Middle frontal gyrus (tissue), 1 donor: ENCODE data around the gene POLRMT.
A peak's percentile ranks its signal among the peaks of the same experiment; 100 is the strongest.

Experiments used
- DNase-seq: peaks from one replicate; pipeline ENCODE4 v3.0.0-alpha.2; 2015; ENCODE audit warnings: low spot score; ENCODE audit errors: extremely low spot score

POLRMT gene

DNA sequence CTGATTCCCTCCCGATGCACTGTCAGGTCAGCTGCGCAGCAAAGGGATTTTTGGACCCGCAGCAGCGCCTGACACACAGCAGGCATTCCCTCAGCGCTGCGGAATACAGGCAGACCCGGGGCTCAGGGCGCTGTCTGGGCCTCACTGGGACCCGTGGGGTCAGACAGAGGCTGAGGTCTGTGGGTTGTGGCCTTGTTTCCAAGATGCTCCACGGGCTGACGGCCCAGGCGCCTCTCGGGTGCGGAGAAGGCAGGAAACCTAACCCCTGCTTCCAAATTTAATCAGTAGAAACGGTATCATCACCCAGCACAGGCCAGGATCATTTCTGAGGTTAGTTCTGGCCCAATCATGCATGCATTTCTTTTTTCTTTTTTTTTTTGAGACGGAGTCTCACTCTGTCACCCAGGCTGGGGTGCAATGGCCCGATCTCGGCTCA lies 30.4 kb upstream of the POLRMT start:
- DNase-seq, result no peak

DNA sequence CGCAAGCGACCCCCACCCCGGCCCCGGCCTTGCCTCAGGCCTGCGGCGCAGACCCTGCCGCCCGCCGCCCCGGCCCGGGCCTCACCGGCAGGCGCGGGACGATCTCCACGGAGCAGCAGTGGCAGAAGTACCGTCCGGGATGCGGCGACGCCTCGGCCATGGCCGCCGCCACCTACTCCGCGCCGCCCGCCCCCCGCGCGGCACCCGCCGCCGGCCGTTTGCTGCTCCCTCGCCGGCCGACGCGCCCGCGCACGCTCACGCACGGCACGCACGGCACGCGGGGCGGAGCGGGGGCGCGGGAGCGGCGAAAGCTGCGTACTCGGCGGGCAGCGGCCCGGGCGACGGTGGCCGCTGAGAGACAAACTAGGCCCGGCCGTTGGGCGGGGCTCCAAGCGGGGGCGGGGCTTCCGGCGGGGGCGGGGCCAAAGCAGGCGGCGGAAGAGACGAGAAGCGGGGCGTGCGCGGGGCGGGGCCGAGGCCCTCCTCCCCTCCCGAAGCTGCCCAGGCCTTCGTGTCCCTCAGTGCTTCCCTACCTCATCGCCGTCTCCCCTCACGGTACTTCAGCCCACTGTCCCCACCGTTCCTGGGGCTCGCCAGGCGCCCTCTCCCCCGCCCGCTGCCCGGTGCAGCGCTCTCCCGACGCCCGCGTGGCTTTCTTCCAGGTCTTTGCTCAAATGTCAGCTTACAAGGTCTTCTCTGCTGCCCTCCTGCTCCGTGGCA lies 29.8 kb upstream of the POLRMT start, which contains the start of gene RNF126:
Gene RNF126, minus strand, starts transcription at position 253 of the 720 bp plus-strand sequence. Its CDS starts 93 bp downstream, at position 160.
- DNase-seq, result peak; percentile 73

DNA sequence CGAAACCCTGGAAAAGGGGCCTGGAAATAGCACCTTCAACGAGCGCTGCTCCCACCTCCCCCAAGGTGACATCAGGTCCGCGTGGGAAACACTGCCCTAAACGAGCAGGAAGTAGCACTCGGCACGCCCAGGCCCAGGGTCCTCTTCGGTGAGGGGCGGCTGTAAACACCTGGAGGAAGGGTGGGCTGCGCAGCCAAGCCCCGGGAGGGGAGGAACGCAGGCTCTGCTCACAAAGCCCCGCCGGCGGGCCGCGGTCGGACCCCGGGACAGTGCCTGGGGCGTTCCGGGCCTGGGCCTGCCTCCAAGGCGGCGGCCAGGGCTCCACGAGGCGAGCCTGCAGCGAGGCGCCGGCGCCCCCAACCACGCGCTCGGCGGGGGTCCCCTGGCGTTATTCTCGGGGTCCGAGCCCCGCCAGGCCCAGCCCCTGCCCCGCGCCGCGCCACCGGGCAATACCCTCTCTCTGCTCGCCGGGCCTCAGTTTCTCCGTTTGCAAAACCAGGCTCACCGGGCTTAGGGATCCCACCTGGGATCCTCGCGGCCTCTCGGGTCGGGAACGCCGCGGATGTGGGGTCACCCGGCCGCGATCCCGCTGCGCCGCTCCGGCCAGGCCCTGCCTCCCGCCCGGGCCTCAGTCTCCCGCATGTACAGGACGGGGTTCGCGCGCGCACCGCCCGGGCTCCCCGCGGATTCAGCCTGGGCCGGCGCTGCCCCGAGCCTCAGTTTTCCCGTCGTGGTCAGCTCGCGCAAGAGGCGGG lies 29.0 kb upstream of the POLRMT start:
- no peak for DNase-seq

DNA sequence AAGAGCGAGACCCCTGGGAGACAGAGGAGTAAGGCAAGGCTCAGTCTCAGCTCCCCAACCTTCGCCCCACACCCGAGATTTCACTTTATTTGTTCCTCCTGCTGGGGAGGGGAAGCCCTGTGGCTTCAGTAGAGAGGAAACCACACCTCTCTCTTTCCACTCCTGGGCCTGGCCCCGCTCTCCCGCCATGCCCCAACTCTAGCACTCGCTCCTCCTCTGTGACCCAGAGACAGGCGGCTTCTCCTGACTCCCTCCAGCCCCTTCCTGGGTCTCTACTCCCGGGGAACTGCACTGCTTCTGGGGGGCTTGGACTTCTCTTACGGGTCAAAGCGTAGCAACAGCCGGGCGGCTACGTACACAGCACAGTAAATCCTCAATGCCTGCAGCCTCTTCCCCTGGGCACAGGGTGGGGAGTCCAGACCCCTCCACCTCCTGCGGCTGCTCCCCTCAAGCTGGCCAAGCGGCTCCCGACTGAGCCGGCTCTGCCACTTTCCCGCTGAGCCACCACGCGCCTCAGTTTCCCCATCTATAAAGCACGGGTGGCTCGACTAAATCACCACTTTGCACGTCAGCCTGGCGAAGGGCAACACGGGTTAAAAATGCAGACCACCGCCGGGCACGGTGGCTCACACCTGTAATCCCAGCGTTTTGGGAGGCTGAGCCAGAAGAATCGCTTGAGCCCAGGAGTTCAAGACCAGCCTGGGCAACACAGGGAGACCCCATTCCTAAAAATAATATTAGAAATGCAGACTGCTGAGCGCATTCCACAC lies 28.3 kb upstream of the POLRMT start:
- DNase-seq, result no peak

DNA sequence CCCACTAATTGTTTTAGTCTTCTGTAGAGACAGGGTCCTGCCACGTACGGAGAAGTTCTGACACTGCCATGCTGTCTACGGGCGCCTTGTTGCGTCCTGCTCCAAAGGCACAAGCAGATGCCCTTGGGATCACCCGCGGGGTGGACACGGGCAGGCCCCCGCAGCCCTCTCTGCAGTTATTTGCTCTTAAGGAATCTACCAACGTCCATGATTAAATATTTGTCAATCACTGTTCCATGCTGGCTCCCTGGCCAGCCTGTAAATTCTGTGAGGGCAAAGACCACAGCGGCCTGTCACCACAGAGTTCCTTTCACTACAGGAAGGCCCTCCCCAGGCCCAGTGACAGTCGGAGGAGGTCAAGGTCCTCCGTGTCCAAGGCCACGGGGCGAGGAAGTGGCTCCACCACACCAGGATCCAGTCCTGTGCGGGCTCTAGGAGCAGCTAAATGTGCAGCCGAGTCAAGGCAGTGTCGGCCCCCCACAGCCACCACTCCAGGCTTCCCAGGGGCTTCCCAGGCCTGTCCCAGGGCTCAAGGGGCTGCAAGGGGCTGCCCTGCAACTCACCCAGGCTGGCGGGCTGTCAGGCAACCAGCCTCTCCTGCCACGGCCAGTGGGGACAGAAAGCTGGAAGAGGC lies 27.6 kb upstream of the POLRMT start:
- DNase-seq, result no peak

DNA sequence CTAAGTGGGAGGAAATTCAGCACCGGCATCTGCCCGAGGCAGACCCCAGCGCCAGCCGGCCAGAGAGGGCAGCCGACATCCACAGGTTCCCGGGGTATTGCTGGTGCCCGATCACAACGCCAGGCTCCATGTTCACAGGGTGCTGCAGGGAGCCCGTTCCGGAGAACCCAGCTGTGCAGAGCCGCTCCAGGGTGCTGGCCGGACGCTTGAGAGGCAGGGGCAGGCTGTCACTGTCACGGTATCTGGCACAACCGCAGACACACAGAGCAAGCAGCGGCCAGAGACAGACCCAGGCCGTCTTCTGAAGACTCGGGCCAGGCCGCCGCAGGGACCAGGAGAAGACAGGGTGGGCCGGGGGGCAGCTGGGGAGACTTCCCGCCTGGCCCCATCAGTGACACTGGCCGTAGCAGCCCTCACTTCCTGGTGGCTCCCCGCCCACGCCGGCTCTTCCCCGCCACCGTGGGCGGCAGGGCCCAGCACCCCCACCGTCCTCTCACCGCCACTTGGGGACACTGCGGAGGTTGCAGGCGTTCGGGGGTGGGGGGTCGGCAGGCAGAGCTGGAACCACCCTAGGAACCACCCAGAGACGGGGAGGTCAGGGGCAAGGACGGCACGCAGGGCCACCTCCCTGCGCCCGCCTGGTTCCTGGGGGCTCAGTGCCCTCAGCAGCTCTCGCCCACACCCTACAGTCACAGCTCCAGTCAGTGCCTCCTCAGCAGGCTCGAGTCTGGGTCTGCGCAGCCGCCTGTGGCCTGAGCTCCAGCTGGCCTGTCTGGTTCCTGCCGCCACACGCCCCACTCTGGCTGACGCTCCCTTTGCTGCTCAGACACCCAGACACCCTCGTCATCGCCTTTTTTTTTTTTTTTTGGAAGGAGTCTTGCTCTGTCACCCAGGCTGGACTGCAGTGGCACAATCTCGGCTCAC lies 25.8 kb upstream of the POLRMT start:
- DNase-seq, result no peak

DNA sequence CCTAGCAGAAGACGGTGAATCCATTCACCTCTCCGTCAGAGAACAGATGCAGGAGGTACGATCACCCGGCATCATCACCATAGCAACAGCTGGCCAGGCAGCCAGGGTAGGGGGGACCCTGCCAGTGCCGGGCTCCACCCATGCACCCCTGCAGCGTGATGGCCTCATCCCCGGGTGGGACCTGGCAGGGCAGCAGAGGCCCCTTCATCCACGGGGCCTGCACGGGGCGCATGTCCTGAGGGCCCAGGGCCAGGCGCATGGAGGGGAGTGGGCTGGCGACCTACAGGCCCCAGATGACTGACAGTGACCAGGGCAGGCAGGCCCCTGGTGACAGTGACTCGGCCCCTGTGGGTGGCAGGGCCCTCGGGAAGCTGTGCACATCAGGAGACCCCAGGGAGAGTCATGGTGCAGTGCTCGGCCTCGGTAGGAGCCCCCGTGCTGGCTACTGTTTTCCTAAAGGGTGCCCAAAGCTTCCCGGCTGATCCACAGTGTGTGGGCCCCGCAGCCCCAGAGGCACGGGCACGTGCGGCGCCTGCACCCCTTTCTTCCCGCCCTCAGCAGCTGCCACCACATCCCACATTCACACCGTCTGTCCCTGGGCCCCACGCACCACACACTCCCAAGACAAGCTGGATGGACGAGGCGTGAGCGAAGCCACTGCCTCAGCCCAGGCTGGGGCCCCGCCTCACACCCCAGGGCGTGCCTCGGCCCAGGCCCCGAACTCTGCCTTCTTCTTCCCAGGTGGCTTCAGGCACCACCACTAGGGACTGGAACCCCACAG lies 24.9 kb upstream of the POLRMT start:
- DNase-seq, result no peak

DNA sequence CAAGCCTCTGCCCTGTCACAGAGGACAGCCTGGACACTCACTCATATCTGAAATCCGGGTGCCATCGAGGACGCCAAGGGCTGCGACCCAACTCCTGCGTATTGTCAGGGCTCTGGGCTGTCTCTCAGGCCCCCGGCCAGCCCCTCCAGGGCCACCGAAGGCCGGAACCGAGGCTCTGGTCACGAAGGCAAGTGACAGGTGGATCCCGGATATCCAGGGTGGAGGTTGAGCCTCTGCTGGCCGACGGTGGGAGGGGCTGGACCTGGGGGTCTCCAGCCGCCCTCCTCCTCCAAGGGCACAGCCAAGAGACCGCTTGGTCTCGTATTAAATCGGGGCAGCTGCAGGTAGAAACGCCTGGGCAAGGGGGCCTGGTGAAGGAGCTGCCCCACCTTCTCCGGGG lies 24.3 kb upstream of the POLRMT start:
- DNase-seq, result no peak

DNA sequence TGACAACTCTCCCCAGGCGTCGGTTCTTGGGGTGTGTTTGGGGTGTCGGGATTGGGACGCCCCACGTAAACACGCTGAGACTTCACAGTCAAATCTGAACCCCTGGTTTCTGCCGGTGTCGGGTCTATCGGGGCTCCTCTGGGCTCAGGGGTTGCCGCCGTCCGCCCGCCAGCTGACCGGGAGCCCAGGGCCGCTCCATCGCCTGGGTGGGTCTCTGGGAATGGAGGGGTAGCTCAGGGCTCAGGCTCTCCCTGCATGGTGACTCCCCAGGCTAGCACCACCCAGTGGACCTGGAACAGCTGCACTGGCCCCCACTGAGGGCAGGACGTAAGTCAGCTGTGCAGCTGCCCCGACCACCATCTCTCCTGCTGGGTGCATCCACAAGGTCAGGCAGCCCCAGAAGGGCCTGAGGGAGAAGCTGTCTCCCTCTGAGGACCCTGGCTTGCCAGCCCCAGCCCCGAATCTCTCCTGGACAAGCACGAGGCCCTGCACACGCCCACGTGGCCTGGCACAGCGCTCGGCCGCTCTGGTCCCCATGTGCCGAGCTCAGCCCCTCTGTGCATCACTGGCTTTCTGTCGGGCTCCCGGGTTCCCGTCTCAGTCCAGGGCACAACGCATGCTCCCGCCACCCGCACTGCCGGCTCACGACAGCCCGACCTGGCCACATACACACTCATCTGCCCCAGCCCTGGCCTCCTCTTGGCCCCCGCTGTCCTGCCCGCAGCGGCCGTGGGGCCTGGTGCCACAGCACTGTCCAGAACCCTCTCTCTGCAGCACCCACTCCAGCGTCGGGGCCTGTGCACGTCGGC lies 23.6 kb upstream of the POLRMT start:
- no peak for DNase-seq

DNA sequence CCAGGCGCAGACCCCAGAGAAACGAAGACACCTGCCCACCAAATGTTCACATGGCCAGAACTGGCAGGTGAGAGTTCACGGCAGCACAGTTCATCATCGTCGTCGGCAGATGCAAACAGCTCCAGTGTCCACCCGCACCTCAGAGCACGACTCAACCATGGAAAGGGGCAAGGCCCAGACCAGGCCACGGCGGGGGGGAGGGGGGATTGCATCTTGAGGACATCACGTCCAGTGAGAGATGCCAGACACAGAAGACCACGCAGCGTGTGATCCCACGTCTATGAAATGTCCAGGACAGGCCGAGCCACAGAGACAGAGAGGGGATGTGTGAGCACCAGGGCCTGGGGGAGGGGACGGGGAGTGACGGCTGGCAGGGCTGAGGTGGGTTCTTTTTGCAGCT lies 22.4 kb upstream of the POLRMT start:
- DNase-seq, result no peak

DNA sequence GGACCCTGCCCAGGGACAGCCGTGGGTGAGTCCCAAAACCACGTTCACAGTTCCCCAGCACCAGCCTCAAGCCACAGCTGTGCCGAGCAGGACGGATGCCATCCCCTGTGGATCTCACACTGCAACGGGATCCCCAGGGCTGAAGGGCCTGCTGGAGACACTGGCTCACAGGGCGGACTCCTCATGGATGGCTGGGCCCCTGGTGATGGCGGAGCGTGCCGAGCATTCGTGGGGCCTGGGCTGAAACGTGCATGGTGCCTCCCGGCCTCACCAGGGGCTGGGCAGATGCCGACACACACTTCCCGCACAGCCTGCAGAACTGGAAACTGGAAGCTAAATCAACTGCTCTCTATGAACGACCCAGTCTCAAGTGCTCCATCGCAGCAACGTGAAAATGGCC lies 20.1 kb upstream of the POLRMT start:
- no peak for DNase-seq

DNA sequence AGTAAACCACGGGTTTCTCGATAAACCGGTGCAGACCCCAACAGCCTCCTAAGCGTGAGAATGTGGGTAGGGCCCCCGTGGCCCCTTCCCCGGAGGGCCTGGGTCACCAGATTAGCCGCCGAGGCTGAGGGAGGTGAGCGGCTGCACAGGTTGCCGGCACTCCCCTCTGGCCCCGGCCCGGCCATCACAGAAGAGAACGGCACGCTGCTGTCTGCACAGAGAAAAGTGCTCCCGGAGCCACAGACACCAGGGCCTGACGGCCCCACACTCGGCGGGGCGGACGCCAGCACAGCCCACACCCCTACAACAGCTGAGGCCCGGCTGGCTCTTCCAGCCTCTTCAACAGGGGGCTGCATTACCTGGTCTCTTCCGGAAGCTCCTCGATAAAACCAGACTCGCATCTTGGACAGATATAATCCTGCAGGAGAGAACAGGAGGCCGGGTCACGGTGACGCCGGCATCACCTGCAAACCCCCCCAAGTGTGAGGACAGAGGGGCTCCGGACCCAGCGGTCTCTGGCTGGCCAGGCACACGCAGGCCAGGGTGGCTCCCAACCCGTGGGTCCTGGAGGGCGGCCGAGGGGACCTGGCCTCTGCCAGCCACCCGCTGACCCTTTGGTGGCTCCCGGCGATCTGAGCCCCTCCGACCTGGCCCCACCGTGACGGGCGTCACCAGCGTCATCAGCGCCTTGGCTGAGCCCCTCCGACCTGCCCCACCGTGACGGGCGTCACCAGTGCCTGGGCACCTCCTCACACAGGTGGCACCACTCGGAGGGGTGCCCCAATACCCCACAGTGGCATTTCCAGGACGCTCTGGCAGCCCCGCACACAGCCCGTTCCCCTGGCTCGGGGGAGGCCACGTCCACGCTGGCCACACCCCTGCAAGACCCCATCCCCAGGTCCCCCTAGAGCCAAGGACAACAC lies 19.4 kb upstream of the POLRMT start:
- no peak for DNase-seq

DNA sequence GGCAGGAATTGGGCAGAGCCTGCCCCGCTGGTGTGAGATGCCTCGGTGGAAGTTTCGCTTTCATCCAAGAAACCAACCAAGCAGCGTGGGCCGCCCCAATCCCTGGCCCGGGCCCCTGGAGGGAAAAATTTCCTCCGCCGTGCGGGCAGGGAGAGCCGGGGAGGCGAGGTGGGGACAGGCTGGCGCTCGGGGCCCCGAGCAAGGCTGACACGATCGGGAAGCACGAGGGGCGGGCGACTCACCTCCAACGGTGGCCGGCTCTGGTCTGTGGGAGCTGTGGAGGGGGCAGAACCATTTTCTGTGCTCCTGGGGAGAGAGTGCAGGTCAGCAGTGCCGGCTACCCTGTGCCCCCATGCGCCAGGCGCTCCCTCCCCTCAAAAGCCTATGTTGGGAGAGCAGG lies 18.7 kb upstream of the POLRMT start:
- DNase-seq, result no peak

DNA sequence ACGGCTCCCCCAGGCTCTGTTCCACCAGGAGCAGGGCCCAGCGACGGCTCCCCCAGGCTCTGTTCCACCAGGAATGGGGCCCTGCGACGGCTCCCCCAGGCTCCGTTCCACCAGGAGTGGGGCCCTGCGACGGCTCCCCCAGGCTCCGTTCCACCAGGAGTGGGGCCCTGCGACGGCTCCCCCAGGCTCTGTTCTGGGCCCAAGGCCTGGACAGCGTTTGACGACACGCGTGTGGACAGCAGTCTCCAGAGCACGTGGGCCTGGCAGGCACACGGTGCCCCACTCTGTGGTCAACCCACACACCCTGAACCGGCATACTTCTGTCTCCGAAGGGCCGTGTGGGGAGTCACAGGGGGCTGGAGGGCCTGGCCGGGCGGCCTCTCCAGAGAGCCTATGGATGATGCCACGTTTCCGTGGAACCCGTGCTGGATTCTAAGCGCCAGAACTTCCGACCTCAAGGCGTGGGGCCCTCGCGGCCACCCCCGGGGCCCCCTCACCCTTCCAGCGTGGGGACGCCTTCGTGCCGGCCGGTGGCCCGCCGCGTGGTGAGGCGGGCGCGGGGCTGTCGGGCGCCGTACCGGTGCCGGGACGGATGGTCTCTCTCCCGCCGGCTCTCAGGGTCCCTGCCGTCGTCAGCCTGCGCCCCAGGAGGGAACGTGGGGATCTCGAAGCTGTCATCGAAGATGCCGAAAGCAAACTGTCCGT lies 17.9 kb upstream of the POLRMT start:
- DNase-seq, result no peak

DNA sequence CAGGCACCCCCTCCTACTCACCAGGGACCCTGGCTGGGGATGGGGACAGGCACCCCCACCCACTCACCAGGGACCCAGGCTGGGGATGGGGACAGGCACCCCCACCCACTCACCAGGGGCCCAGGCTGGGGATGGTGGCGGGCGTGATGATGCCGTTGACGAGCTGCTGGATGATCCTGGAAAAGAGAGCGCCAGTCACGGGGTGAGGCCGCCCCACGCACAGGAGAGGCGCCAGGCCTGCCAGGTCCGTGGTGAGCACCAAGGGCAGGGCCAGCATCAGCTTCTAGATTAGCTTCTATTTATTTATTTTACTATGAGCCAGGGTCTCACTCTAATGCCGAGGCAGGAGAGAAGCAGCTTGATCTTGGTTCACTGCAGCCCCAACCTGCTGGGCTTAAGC lies 16.8 kb upstream of the POLRMT start:
- no peak for DNase-seq

DNA sequence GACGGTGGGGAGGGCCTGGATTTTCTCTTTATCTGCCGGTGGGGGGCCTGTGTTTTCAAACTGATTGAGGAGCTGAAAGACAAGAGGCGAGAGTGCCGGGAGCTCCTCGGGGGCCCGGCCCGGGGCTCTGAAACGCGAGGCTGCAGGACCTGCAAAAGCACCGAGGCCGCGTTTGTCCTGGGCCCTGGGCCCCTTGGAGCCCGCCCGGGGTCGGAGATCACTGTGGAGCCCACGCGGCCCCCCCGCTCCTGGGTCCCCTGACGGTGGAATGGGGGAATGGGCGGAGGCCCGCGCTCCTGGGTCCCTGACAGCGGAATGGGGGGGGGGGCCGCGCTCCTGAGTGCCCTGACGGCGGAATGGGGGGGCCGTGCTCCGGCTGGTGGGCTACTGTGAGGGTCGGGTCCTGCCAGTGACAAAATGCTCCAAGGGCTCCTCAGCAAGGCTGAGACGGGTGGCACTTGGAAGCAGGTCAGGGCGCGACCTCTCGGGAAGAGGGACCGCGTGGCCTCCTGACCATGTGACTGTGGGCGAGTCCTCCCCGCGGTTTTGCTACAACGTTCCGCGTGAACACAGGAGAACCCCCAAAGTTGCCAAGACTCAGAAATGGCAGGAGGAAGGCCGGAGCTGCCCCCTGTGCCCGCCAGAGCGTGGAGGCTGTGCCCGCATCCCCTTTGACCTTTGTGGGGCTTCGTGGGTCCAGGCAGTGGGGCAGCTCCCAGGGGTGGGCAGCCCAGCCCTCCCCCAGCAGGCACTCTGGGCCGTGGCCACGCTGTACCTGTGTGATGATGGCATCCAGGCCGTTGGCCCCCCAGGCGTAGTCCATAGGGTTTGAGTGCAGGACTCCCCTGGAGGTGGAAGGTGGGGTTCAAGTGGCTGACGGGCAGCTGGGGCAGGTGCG lies 15.8 kb upstream of the POLRMT start:
- no peak for DNase-seq
